HepG2 (cell line): ENCODE measurements around the gene SLC35G2. TPM values are rescaled to one million over a fixed set of nuclear protein-coding genes. Genes with fewer than 3 reads are reported as not detected.

ENCODE experiments used
- AGO2 ChIP-seq: fragments of 200-400 bp; formaldehyde crosslinking; optimal IDR thresholded peaks from 2 replicates; pipeline ENCODE3; 2017; ENCODE audit warnings: mild to moderate bottlenecking, low read depth, low read length, moderate library complexity
- CHCHD3 ChIP-seq: sonication (generic); formaldehyde crosslinking; IDR thresholded peaks from 2 replicates; pipeline ENCODE4 v1.8.0; 2022; ENCODE audit warnings: mild to moderate bottlenecking, missing genetic modification reagents, moderate library complexity
- MTF1 ChIP-seq: sonication (generic); formaldehyde crosslinking; IDR thresholded peaks from 2 replicates; pipeline ENCODE4 v1.5.0; 2020; ENCODE audit warnings: missing genetic modification reagents
- NAIF1 ChIP-seq: sonication (generic); formaldehyde crosslinking; IDR thresholded peaks from 2 replicates; pipeline ENCODE4 v1.5.0; 2020; ENCODE audit warnings: mild to moderate bottlenecking, missing genetic modification reagents, borderline replicate concordance
- NR2F6 ChIP-seq, 2 experiments: IDR thresholded peaks; 2 replicates each; pipeline ENCODE4 v1.6.1; 2016; ENCODE audit warnings: antibody characterized with exemption in 1 of 2, mild to moderate bottlenecking in 1 of 2
- ZBTB1 ChIP-seq: sonication (generic); formaldehyde crosslinking; IDR thresholded peaks from 2 replicates; pipeline ENCODE4 v1.4.0; 2020; ENCODE audit warnings: missing genetic modification reagents, borderline replicate concordance
- ZBTB38 ChIP-seq: sonication (generic); formaldehyde crosslinking; IDR thresholded peaks from 2 replicates; pipeline ENCODE4 v1.5.1; 2020; ENCODE audit warnings: mild to moderate bottlenecking, missing genetic modification reagents
- ZC3H4 ChIP-seq: sonication (generic); formaldehyde crosslinking; IDR thresholded peaks from 2 replicates; pipeline ENCODE4 v1.4.0; 2020; ENCODE audit warnings: missing genetic modification reagents, borderline replicate concordance
- ZEB1 ChIP-seq: IDR thresholded peaks from 2 replicates; pipeline ENCODE4 v1.6.1; 2012; ENCODE audit warnings: mild to moderate bottlenecking, low read depth, inconsistent platforms; ENCODE audit not compliant: insufficient replicate concordance
- ZNF205 ChIP-seq: IDR thresholded peaks from 2 replicates; pipeline ENCODE4 v1.6.1; 2018; ENCODE audit warnings: missing biosample characterization, missing genetic modification reagents
- ZNF589 ChIP-seq: sonication (generic); formaldehyde crosslinking; conservative IDR thresholded peaks from 2 replicates; pipeline ENCODE4 v1.8.0; 2022; ENCODE audit warnings: mild to moderate bottlenecking, moderate library complexity, missing genetic modification reagents
- ZNF660 ChIP-seq: sonication (generic); formaldehyde crosslinking; IDR thresholded peaks from 2 replicates; pipeline ENCODE4 v1.5.1; 2020; ENCODE audit warnings: mild to moderate bottlenecking, low read depth, missing genetic modification reagents, borderline replicate concordance
- ZNF761 ChIP-seq: sonication (generic); formaldehyde crosslinking; conservative IDR thresholded peaks from 2 replicates; pipeline ENCODE4 v1.4.0; 2020; ENCODE audit warnings: mild to moderate bottlenecking, missing genetic modification reagents
- polyA plus RNA-seq, 8 experiments: library from polyadenylated mRNA; depleted of rRNA in 3 of 8; stranded (reverse) in 7 of 8; unstranded in 1 of 8; fragments of >200 nt; fragmentation: Illumina TruSeq in 4 of 8; extraction: Trizol in 4 of 8; gene quantifications; 2 replicates each; pipeline versions ENCODE4 v1.2.1 to v1.2.3, GENCODE V29; 2011 to 2016; ENCODE audit warnings: low read depth in 4 of 8, missing spikeins in 1 of 8, mixed read lengths in 1 of 8; ENCODE audit not compliant: insufficient read depth in 1 of 8
- total RNA-seq, 5 experiments: library from RNA; depleted of rRNA; stranded (reverse); fragments of >200 nt; fragmentation: Illumina TruSeq; extraction: Trizol; gene quantifications; 2 replicates each; pipeline ENCODE4 v1.2.3, GENCODE V29; 2016; ENCODE audit warnings: low read depth in 1 of 5
- TF ChIP-seq, protein P1 (sequence below): sonication (generic); formaldehyde crosslinking; IDR thresholded peaks from 2 replicates; pipeline ENCODE4 v1.4.0; 2020; ENCODE audit warnings: mild to moderate bottlenecking, missing genetic modification reagents
- TF ChIP-seq, protein P2 (sequence below): sonication (generic); formaldehyde crosslinking; IDR thresholded peaks from 2 replicates; pipeline ENCODE4 v1.5.1; 2020; ENCODE audit warnings: mild to moderate bottlenecking, missing genetic modification reagents, moderate library complexity
- TF ChIP-seq, protein P3 (sequence below): IDR thresholded peaks from 2 replicates; pipeline ENCODE4 v1.6.1; 2016; ENCODE audit warnings: mild to moderate bottlenecking
- TF ChIP-seq, protein P4 (sequence below): sonication (generic); formaldehyde crosslinking; IDR thresholded peaks from 2 replicates; pipeline ENCODE4 v1.5.0; 2020; ENCODE audit warnings: mild to moderate bottlenecking, missing genetic modification reagents

SLC35G2 gene
- total and polyA plus RNA-seq, 2 of the 13 experiments (the other 11 are each of a cell fraction or from before 2014, with no cell fraction given): 7.6 to 10.3 TPM

DNA sequence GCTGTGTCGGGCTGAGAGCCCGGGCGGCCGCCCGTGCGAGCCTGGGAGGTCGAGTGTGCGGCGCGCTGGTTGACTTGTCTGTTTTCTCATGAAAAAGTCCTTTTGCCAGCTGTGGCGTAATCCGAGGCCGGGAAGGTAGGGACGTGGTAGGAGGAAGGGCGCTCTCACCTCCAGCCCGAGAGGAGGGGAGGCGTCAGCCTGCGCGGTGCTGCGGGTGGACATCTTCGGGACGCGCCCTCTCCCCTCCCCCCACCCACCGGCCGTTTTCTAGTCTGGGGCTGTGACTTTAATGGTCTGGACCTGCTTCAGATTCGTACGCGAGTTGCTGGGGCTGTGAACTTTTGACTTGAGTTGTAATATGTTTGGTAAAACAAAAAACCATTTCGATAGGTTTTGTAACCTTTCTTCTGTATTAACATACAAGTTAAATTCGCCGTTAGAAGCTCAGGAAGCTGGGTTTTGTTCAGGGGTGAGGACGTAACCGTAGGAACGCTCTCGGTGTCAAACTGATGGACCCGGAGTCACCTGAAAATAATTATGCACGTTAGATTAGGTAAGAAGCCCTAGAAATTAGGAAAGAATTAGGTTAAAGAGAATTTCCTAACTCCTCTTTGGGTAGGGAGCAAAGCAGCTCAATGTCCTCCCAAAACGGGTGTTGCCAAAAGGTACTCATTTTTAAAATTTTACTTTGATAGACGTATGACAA, 43.8 kb downstream of the SLC35G2 start (continued):
- TF ChIP-seq, protein P1, sequence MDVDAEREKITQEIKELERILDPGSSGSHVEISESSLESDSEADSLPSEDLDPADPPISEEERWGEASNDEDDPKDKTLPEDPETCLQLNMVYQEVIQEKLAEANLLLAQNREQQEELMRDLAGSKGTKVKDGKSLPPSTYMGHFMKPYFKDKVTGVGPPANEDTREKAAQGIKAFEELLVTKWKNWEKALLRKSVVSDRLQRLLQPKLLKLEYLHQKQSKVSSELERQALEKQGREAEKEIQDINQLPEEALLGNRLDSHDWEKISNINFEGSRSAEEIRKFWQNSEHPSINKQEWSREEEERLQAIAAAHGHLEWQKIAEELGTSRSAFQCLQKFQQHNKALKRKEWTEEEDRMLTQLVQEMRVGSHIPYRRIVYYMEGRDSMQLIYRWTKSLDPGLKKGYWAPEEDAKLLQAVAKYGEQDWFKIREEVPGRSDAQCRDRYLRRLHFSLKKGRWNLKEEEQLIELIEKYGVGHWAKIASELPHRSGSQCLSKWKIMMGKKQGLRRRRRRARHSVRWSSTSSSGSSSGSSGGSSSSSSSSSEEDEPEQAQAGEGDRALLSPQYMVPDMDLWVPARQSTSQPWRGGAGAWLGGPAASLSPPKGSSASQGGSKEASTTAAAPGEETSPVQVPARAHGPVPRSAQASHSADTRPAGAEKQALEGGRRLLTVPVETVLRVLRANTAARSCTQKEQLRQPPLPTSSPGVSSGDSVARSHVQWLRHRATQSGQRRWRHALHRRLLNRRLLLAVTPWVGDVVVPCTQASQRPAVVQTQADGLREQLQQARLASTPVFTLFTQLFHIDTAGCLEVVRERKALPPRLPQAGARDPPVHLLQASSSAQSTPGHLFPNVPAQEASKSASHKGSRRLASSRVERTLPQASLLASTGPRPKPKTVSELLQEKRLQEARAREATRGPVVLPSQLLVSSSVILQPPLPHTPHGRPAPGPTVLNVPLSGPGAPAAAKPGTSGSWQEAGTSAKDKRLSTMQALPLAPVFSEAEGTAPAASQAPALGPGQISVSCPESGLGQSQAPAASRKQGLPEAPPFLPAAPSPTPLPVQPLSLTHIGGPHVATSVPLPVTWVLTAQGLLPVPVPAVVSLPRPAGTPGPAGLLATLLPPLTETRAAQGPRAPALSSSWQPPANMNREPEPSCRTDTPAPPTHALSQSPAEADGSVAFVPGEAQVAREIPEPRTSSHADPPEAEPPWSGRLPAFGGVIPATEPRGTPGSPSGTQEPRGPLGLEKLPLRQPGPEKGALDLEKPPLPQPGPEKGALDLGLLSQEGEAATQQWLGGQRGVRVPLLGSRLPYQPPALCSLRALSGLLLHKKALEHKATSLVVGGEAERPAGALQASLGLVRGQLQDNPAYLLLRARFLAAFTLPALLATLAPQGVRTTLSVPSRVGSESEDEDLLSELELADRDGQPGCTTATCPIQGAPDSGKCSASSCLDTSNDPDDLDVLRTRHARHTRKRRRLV (CRISPR knock-in tag): no peak
- TF ChIP-seq, protein P2, sequence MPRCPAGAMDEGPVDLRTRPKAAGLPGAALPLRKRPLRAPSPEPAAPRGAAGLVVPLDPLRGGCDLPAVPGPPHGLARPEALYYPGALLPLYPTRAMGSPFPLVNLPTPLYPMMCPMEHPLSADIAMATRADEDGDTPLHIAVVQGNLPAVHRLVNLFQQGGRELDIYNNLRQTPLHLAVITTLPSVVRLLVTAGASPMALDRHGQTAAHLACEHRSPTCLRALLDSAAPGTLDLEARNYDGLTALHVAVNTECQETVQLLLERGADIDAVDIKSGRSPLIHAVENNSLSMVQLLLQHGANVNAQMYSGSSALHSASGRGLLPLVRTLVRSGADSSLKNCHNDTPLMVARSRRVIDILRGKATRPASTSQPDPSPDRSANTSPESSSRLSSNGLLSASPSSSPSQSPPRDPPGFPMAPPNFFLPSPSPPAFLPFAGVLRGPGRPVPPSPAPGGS (CRISPR knock-in tag): peak; percentile 17; the same call in 1 of the 2 replicates
- peak; percentile 11 for TF ChIP-seq AGO2
- TF ChIP-seq ZNF205: no peak
- TF ChIP-seq ZNF589 (CRISPR knock-in tag): no peak
- TF ChIP-seq CHCHD3 (CRISPR knock-in tag): no peak
- peak; percentile 3; the same call in 1 of the 2 replicates for TF ChIP-seq ZBTB38
- TF ChIP-seq ZEB1: peak; percentile 45
- no peak for TF ChIP-seq NAIF1 (CRISPR knock-in tag)
- TF ChIP-seq, protein P3, sequence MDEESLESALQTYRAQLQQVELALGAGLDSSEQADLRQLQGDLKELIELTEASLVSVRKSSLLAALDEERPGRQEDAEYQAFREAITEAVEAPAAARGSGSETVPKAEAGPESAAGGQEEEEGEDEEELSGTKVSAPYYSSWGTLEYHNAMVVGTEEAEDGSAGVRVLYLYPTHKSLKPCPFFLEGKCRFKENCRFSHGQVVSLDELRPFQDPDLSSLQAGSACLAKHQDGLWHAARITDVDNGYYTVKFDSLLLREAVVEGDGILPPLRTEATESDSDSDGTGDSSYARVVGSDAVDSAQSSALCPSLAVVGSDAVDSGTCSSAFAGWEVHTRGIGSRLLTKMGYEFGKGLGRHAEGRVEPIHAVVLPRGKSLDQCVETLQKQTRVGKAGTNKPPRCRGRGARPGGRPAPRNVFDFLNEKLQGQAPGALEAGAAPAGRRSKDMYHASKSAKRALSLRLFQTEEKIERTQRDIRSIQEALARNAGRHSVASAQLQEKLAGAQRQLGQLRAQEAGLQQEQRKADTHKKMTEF: peak; percentile 7; the same call in 1 of the 2 replicates
- no peak for TF ChIP-seq ZNF660 (CRISPR knock-in tag)
- no peak for TF ChIP-seq ZC3H4 (CRISPR knock-in tag)
- TF ChIP-seq MTF1 (CRISPR knock-in tag): no peak
- TF ChIP-seq NR2F6 (IDR thresholded peaks at IDR 0.05): no peak
- 0 out of 2 replicates have a peak, but pooled peaks have one; percentile 8 for TF ChIP-seq NR2F6 (CRISPR knock-in tag; IDR thresholded peaks at IDR 0.05)
- no peak for TF ChIP-seq ZBTB1
- no peak for TF ChIP-seq ZNF761 (CRISPR knock-in tag)
- TF ChIP-seq, protein P4, sequence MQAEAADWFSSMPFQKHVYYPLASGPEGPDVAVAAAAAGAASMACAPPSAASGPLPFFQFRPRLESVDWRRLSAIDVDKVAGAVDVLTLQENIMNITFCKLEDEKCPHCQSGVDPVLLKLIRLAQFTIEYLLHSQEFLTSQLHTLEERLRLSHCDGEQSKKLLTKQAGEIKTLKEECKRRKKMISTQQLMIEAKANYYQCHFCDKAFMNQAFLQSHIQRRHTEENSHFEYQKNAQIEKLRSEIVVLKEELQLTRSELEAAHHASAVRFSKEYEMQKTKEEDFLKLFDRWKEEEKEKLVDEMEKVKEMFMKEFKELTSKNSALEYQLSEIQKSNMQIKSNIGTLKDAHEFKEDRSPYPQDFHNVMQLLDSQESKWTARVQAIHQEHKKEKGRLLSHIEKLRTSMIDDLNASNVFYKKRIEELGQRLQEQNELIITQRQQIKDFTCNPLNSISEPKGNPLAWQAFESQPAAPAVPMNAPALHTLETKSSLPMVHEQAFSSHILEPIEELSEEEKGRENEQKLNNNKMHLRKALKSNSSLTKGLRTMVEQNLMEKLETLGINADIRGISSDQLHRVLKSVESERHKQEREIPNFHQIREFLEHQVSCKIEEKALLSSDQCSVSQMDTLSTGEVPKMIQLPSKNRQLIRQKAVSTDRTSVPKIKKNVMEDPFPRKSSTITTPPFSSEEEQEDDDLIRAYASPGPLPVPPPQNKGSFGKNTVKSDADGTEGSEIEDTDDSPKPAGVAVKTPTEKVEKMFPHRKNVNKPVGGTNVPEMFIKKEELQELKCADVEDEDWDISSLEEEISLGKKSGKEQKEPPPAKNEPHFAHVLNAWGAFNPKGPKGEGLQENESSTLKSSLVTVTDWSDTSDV (CRISPR knock-in tag): no peak
